Ecto neural progenitor cell (in vitro differentiated cells): ENCODE results near the gene FTO.

Source experiments
- DNase-seq: peaks from one replicate; pipeline ENCODE4 v3.0.0-alpha.2; 2018; ENCODE audit warnings: low spot score

Gene FTO

DNA sequence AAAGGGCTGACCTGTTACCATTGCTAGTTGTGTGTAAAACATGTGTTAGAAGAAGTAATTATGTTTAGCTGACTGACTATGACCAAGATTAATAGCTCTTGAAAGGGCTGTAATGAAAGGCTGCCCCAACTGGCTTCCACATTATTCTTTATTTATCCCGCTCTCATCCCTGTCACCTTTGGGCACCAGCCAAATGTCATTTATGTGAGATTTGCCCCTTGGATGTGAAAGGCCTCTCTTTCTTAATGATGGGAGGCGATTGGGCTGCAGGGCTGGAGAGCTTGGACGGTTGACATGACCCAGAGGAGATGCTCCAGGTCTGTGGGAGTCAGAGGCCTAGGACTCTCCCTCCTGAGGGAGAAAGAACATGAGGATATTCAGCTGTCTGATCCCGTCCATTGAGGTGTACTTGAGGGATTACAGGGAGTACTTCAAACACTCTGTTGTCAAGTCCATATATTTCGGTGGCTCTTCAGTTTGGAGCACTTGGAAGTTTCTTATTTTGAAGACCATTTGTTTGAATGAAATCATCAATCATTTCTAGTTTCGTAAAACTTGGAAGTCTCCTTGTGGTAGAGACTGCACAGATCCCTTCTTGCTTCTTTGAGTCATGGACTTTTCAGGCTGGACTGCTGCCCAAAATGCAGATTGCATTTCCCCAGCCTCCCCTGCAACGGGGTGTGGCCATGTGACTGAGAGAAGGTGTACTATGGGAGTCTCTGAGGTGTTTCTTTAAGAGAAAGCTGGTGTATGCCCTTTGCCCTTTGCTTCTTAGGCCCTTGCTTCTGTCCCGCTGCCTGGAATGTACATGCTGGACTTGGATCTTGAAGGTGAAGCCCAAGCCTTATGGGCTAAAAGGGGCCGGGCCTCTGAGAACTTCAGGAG is 51.3 kb downstream of the FTO start:
- DNase-seq, result no peak

DNA sequence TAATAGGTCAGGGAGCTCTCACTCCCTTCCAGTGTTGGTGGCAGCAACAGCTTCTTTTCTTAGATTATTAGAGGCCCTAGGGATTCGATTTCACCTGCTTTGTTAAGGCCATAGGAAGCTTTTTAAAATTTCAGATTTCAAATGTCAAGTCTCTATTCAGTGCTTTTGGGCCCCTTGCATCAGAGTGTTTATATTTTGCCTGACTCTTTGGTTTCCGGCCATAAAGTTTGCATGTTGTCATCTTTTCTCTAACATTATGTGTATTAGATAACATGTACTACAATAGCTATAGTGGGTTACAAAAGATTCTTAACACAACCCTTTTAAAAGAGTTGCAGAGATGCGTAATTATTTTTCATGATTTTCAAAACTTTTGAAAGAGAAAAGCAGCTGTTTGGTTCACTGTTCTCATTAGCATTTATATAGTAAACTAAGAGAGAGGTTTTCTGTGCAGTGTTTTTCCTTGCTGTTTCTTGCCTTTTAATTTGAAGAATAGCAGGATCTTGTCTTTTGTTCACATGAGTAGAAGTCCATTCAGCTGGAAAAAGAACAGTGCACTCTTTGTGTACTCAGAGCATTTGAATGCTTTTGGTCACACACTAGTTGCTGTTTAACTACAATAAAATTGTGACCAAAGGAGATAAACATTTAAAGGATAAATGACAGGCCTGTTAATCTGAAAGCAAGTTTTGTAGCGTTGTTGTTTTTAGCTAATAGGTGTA is 52.5 kb downstream of the FTO start:
- no peak for DNase-seq

DNA sequence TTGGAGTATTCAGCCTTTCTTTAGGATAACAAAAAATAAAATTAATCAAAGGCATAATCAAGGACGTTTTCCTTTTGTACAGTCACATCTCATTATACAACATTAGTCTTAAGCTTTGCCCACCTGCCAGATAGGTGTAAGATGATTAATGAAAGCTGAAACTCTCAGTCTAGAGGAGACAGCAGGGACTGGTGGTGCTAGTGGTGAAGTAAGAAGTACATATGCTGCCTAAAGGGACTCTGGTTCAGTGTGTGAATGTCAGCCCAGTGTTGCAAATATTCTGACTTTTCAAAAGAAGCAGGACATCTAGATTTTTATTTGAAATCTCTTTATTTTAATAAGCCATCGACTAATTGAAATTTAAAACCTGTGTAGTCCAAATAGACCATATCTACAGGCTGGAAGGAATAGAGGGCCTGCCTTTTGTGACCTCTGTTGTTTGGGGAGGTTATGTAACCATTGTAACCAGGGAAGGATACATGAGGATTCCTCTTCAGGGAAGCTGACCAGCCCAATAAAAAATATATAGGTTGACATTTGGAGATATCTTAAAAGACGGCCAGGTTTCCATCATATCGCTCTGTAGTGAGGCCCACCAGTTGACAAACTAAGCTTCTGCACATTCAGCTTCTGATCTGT is 54.1 kb downstream of the FTO start:
- no peak for DNase-seq

DNA sequence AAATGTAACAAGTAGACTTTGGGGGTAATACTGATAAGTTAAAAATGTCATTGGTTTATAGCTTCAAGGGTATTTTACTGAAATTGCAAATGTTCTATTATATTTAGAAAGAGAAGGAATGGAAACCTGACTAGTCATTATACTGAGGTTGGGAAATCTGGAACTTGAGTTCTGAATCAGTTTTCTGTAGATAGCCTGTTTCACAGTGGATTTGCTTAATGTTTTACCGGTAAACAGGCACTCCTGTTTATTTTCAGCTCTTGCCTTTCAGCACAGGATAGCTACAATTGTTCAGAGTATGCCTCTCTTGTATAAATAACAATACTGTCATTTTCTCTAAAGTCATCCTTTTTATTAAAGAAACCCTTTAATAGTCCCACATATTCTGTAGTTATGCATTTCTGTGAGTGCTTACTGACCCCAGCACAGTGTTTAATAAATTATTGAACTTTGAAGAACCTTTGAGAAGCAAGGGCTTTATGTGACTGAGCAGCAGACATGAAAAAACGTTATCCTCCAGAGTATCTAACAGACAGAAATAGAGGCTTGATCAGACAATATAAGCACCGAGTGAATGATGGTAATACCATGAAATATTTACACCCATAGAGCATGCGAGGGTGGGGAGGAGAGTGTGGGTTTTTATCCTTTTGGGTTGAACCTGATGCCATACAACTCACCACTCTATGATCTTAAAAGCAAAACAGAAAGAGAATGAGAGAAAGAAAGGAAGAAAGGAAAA is 58.2 kb downstream of the FTO start:
- no peak for DNase-seq

DNA sequence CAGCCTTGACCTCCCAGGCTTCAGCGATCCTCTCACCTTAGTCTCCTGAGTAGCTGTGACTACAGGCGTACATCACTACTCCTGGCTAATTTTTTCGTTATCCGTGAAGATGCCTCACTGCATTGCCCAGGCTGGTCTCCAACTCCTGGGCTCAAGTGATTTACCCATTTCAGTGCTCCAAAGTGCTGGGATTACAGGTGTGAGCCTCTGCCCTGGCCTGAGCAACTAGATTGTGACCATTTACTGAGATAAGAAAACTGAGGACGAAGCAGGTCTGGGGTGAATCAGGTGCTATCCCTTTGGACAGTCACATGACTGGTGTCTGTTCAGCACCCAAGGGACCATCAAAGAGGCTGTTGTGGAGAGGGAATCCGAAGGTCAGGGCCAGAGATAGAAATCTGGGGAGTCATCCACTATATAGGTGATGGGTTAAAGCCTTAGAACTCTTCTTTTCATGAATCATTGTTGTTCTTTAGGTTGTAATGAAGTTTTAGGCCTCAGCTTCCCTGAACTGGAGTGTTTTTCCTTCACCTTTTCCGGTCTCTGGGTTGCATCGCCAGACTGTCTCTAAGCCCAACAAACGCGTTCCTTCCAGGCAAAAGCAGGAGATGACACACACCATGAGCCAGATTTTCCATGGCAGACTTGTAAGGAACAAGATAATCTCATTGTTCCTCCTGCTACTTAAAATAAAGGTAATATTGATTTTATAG is 62.5 kb downstream of the FTO start:
- DNase-seq, result no peak

DNA sequence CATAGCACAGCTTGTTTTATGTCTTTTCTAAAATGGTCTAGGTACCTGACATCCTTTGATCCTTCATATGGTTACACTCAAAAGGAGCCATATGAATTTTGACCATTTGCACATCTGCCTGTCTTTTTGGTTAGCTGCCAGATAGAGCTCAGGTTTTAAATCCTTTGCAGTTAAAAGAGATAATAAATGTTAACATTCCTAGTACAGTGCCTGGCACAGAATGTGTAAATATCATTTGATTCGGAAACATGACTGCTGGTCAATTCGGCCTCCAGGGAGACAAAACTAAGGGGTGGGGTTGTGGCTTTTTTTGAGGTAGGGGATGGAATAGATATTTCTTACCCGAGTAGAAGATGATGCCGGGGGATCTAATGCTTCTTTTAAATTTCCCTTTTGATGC is 64.2 kb downstream of the FTO start:
- no peak for DNase-seq

DNA sequence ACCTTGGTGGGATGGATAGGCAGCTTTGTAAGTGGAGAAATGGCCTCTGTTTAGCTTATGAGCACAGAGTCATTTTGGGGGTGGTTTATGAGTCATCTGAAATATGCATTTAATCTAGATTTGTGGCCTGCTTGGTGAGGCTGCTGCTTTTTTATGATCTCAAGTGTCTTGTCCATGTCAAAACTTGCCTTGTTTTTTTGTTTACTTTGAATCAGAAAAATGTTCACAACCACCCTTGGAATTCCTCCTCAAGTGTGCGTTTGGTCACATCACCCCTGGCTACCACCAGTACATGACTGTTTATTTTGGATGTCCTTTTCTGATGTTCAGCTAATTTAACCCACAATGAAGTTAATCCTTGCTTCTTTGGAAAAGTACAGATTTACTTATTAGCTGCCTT is 64.6 kb downstream of the FTO start:
- DNase-seq, result no peak

DNA sequence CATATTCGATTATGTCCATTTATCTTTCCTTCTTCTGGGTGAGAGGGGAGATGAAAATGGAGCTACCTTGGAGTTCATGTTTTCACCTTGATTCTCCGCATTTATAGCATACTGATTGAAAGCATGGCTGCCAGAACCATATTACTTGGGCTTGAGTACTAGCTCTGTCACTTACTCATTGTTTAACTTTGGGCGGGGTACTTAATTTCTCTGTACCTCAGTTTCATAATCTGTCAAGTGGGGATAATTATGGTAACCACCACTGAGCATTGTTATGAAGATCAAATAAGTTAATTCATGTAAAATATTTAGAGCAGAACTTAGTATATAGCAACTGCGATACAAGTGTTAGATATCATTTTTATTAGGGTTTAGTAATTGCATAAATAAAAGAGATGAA is 65.2 kb downstream of the FTO start:
- DNase-seq, result no peak

DNA sequence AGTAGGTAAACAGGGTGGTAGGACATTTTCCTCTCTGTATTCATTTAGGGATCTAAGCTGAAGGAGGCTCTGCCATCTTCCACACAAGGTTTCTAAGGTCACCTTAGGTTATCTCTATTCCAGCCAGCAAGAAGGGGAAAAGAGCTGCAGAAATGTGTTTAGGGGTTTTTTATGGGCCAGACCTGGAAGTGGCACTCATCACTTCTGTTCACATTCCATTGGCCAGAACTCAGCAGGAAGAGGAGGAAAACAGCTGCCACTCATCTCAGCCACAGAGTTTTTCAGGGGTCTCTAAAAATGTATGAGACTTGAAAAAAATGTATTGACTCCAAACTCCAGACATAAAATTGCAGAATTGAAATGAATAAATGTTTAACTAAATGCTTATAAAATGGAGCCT is 65.8 kb downstream of the FTO start:
- no peak for DNase-seq

DNA sequence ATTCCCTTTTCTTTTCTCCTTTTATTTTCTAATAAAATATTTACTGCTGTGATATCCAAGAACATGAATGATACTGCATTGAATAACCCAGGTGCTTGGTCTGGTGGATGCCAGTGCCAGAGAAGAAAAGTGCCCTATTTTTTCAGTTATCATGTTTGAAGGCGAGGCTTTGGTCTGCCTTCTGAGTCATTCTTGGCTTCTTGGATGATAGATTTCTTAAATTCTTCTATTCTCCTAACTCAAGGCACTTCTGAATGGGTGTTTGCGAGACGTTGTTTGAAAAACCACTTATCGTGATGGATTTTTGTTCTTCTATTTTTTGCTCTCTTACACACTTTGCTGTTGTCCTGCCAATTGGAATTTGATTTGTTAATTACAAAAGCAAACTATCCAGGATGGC is 66.7 kb downstream of the FTO start:
- DNase-seq, result no peak

DNA sequence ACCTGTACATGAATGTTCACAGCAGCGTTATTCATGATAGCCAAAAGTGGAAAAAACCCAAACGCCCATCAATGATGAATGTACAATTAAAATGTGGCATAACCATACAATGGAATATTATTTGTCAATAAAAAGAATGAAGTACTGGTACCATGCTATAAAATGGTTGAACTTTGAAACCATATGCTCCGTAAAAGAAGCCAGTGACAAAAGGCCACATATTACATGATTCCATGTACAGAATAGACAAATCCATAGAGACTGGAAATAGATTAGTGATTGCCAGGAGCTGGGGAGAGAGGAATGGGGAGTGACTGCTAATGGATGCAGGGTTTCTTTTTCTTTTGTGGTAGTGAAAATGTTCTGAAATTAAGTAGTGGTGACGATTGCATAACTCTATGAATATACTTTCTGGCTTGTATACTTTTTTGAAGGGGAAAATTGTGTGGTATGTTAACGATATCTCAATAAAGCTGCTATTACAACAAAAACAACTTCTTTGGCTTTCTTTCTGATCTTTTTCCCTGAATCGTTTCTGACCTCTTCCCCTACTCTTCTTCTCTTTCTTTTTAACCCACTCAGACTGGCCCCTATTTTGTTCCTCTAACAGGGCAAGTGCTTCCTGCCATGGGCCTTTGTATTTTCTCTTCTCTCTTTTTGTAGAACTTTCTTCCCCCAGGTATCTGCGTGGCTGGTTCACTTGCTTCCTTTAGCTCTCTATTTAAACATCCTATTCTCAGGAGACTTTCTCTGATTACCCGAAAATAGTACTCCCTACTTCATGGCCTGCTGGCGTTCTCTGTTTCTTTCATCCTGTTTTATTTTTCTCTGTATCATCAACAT is 67.9 kb downstream of the FTO start:
- no peak for DNase-seq

DNA sequence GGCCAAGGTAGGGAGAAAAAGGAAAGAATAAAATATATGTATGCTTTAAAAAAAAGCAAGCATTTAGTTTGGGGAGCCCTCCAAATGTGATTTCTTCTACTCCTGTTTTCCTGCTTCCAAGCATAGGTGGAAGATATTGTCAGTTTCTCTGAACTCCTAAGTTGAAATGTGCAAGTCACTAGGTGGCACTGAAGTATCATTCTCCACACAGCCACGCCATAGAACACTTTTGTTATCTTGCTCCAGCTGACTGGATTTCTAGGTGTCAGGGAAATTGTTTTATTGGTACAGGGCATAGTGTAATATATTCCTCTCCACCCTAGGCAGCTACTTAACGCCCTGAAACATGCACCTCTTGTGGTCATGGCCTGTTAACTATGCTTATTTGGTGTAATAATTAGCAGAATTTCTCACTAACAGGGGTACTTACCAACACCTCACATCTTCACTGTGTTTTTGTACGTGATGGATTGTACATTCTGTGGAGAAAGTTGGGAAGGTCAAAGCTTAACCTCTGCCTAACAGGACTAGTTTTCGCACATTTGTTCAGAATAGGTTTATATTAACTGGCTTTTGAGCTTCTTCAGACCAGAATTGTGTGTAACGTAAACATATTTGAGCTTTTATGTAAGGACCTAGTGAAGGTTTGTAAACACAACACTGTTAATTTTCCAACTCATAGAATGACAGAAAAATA is 69.3 kb downstream of the FTO start:
- DNase-seq, result no peak

DNA sequence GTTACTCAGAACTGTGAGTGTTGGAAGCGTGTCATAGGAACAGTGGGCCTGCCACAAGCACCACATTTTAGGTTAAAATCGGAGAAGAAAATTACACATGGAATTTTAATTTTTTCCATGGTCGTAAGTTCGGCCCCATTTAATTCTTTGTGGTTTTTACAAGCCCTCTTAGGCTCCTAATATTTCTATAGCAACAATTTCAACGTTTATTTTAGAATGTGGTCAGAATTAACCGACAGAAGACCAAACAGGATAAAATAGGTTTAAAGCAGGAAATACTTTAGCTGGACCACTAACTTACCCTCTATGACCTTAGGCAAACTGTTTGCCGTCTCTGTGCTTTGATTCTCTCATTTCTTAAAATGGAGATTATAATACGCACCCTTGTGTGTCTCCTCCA is 69.9 kb downstream of the FTO start:
- DNase-seq, result no peak

DNA sequence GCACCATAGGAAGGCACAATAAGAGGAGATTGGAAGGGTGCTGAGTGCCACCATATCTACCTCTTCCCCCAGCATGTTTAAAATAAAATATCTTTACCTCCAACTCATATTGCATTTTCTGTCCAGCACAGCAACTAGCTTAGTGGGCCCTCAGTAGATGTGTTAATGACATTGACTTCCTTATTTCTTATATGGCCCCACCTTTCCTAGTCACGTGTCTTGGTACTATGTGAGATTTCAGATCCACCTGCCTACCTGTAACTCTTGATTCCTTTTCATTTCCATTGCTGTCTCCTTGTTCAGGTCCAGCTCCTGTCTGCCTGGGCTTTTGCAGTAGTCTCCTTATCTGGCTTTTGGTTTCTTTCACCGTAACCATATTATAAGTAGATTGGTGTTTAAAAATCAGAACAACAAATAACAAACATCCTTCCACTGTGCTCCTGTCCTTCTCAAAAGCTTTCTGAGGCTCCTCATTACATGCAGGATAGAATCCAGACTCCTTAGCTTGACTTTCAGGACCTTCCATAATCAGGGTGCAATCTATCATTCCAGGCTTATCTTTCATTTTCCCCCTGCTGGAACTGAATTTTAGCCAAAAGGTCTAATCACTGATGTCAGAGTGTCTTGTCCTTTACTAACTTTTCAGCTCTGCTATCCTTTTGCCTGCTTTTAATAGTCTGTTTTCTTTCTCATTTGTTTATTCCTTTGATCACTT is 71.3 kb downstream of the FTO start:
- DNase-seq, result no peak

DNA sequence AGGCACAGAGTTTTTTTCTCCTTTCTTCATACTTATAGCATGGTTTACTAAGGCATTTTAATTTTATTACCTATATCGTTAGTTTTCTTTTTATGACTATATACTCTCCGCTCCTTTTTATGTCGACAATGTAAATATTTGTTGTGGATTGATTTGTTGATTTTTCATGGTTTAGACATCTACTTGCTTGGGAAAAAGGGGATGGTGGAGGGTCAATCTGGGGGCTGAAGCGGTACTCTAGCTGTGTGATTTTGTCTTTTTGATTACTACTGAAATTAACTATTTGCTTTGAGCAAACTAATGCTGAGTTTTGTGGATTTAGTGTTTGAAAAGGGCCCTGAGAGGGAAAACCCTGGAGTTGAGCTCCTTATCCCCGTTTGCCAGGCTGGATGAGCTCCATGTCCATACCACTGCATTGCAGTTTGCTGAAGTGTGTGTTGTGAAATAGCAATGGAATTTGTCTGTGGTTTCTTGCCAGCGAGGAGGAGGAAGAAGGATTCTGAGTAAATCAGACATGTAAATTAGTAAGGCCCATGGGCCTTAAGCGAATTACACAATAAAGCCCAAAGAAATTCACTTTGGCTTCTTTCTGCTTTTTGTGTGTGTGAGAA is 72.0 kb downstream of the FTO start:
- no peak for DNase-seq

DNA sequence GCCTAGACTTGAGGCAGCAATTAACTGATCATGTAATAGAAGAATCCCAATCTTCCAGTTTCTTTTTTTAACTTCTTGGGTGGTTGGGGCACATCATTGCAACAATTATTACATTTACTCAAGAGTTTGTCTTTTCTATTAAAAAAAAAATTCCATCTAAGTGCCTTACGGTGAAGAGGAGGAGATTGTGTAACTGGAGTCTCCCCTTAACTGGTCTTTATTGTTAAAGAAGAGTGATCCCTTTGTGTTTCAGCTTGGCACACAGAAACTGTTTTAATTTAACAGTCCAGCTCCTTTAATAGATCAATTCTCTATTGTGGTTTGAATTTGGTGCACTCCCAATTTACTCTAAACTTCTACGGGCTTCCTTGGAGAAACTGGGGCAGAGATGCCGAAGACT is 75.2 kb downstream of the FTO start:
- DNase-seq, result no peak

DNA sequence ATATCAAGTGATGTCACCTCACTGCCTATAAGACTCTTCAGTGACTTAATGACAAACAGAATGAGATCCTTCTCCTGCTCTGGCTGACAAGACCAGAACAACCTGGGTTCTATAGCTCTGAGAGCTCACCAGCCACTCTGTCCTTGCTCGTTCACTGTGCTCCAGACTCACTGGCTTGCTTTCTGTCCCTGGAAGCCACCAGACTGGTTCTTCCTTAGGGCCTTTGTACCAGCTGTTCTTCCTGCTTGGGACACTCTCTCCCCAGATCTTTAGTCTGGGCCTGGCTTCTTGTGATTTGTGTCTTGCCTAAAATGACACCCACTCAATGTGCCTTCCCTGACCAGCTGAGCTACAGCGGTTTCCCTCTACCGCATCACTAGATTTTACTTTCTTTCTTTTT is 76.1 kb downstream of the FTO start:
- no peak for DNase-seq

DNA sequence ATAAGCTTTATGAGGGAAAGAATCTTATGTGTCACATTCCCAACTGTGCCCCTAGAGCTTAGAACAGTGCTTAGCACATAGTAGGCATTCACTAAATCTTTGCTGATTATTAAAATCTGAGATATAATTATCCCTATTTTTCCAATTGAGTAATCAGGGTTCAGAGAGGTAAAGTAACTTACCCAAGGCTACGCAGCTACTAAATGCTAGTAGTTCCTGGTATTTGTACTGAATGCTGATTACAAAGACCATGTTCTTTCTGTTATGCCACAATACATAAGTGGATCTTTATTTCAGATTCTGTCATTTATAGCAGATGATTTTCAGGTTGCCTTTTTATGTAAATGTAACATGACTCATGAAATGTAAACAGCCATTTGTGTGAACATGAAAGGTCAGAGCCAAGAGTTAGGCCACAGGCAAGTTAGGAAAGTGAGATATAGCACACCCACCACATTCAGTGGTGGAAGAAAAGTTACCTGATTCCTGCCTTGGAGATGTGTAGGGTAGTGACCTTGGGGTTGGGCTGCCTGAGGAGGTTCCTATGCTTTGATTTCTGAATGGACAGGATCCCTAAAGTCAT is 77.2 kb downstream of the FTO start:
- no peak for DNase-seq

DNA sequence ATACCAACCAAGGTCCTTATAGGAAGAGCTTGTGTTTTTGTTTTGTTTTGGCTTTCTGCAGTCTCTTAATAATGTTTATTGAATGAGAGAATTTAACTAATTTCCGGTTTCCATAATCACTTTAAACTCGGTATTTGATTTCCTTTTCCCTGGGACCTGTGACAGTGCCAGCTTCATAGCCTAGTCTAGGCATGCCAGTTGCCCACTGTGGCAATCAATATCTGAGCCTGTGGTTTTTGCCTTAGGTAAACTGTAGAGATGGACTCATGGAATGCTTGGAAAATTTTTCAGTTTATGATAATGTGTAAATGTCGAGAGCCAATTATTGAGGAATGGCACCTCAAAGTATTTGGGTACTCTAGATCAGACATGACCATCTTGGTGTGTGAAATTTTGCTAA is 78.2 kb downstream of the FTO start:
- no peak for DNase-seq
